HG02678 (cell line): Measurements from ENCODE around the gene DKC1.
"Not testable (repeated sequence)": the region's sequence is repeated elsewhere in the genome, so short reads cannot be mapped to it uniquely, and the experiment has no call there.

Source experiments
- ATAC-seq: cut with Tn5 transposase; IDR thresholded peaks from one replicate; pipeline ENCODE4 v1.9.1; 2021; ENCODE audit warnings: mild to moderate bottlenecking, moderate library complexity; ENCODE audit not compliant: unreplicated experiment

Gene DKC1

GRCh38 chrX:154817048-154817618 is 54.5 kb downstream of the DKC1 start:
- not testable (repeated sequence) for ATAC-seq

GRCh38 chrX:154818916-154819770 is 56.5 kb downstream of the DKC1 start:
- ATAC-seq = no peak

- ATAC-seq = peak; percentile 61
Measured at GRCh38 chrX:154819771-154820341, 57.2 kb downstream of the DKC1 start.

- no peak for ATAC-seq
Measured at GRCh38 chrX:154821523-154821922, 58.9 kb downstream of the DKC1 start.

- ATAC-seq = no peak
Measured at GRCh38 chrX:154822029-154822428, 59.4 kb downstream of the DKC1 start.

- ATAC-seq = no peak
Measured at GRCh38 chrX:154824638-154825037, 62.0 kb downstream of the DKC1 start.

GRCh38 chrX:154825586-154825985 is 62.9 kb downstream of the DKC1 start:
- not testable (repeated sequence) for ATAC-seq
